HG02642 (cell line): ENCODE measurements around the gene ST6GALNAC3.

Source experiments
- ATAC-seq: cut with Tn5 transposase; IDR thresholded peaks from one replicate; pipeline ENCODE4 v1.9.1; 2021; ENCODE audit warnings: mild to moderate bottlenecking; ENCODE audit not compliant: unreplicated experiment, poor library complexity

Gene ST6GALNAC3

DNA sequence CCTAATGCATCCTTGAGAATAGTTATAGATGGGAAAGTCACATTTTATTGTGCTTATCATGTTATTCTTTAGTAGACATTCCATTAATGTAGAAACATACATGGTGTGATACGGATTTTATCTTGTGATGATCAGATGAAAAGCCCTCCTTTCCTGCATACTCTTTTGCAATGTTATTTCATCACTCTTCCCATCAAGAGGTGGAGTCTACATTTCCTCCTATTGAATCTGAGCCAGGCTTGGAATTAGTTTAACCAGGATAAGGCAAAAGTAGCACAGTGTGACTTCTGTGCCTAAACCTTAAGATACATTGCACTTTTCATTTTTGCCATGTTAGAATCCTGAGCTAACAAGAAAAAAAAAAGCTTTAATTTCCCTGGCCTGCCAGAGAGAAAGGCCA, 399.0 kb downstream of the ST6GALNAC3 start:
- ATAC-seq = no peak

DNA sequence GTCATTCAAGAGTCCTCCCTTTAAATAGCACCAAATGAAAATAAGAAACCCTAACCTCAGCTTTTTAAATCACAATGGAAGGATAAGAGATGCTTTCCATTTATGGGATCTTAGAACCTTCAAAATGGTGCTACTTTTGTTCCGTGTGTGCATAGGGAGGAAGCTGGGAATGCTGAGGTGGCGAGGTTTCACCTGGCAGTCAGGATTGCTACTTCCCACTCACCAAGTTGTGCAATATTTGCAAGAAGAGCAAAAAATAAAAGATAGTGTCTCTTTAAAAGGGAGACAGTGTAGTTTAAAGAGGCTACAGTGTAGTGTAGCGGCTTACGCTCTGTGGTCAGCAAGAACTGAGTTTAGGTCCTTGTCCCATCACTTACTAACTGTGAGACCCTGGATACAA, 400.4 kb downstream of the ST6GALNAC3 start:
- no peak for ATAC-seq

DNA sequence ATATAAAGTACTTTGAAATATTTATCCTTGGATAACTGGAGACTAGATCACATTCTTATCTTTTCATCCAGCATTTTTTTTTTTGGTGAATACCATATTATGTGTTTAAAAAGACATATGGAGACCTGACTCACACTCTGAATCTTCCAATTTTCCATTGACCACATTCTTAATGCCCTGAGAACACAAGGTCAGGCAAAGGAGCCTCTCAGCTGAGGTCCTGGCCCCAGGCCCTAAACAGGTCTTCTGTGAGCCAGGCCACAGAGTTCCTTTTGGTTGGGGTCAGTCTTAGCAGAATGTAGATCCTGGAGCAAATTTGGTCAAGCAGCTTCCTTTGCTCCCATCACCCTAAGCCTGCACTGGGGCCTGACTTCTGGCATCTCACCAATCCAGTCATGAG, 402.6 kb downstream of the ST6GALNAC3 start:
- no peak for ATAC-seq

DNA sequence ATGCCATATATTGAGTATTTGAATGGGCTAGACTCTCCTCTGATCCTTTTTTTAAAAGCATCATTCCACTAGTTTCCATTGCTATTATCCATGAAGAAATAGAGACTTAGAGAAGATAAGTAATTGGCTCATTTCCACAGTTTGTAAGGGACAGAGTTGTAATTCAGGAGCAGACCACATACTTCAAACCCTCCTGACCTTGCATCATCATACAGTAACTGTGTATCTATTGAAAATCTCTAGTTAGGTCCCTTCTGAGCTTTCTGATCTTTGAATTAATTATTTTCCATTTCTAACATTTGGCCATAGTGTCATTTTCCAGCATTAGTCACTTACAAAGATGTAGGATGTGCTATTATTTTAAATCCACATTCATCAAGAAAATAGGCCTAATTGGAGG, 406.3 kb downstream of the ST6GALNAC3 start:
- ATAC-seq = no peak

DNA sequence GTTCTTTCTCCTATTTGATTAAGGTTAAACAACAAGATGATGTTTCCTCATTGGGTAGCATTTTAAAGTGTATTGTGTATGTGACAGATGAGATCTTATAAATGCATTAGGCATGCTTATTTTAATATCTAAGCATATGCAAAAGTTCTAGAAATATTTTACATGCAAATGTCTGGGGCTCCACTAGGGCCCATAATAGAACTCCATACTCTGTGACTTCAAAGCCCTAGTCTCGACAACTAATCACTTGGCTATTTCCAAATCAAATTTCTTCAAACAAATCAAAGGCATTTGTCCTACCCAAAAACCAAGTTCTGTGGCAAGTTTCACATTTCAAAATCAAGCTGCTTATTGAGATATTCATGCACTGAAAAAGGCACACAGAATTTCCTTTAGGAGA, 407.1 kb downstream of the ST6GALNAC3 start:
- no peak for ATAC-seq

DNA sequence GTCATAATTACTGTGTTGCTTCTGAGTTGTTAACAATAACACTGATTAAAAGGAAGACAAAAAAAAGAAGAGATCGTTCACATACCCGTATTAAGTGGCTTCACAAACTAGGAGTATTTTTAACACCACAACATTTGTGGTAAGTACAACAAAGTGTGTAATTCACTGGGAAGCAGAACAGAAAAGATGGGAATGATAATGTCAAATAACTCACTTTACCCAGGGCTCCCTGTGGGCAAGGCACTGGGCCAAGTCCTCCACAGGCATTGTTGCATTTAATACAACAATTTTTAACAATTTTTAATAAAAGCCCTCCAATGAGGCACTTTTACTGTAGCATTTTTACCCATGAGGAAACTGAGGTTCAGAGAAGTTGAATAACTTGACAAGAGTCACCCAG, 407.7 kb downstream of the ST6GALNAC3 start:
- no peak for ATAC-seq

DNA sequence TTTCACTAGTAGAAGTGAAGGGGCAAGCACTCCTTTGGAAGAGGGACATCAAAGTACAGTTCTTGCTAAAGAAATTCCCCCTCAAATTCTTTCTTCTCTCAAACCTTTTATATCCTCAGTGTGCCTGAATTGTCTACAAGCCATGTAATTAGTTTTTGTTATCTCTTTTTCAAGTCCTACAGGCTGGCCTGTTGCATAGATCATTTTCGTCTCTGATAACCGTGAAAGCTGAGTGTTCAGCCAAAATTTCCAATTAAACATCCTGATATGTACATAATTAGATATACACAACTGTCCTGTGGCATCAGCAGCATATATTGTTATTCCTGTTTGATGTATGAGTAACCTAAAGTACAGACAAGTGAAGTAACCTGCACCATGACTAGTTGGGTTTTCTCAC, 417.2 kb downstream of the ST6GALNAC3 start:
- no peak for ATAC-seq

DNA sequence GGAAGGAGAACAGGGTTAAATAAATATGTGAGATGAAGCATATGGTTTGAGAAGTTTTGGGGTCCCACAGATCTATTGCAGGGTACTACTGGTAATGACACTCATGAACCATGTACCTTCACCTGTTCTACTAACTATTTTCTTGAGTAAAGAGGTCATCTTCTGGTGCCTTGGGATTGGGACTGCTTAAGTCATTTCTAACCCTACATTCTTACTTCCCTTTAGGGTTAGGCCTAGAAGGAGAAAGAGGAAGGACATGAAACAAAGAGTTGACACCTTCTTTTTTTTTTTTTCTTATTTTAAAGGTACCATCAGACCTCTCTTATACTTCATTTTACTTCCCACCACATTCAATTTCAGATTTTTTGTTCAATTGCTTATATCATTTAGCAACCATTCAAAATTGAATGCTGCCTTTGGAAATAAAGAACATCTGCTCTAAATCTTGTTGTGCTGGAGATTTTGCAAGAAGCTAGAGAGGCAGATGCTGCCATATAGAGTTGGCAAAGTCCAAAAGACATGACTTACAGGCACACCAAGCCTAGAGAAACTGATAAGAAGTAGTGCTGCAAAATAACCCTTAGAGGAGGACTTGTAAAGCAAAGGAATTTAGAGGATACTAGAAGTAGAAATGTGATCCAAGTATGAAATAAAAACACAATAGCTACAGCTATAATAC, 418.3 kb downstream of the ST6GALNAC3 start:
- no peak for ATAC-seq

DNA sequence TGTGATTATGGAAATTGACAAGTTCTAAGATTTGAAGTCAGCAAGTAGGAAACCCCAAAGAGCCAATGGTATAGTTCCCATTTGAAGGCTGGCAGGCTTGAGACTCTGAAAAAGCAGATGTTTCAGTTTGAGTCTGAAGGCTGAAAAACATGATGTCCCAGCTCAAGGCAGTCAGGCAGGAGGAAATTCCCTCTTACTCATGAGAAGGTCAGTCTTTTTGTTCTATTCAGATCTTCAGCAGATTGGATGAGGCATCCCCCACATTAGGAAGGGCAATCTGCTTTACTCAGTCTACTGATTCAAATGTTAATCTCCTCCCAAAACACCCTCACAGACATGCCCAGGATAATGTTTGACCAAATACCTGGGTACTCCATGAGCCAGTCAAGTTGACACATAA, 420.3 kb downstream of the ST6GALNAC3 start:
- peak; percentile 96 for ATAC-seq

DNA sequence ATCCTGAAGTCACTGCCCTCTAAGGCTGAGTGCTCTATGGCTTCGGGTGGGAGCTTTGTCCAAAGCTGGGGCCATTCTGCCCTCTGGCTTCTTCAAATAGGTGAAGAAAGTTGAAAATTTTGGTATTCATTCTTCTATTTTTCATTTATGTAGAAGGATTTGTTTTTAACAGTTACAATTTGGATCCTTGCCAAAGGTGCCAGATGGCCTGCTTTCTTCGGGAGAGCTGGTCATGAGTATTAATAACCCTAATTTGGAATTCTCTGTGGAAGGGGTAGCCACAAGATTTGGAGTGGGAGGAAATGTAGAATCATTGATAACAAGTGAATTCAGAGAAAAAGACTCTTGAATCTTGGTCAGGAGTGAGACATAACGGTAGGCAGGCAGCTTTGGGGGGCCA, 422.3 kb downstream of the ST6GALNAC3 start:
- ATAC-seq = no peak

DNA sequence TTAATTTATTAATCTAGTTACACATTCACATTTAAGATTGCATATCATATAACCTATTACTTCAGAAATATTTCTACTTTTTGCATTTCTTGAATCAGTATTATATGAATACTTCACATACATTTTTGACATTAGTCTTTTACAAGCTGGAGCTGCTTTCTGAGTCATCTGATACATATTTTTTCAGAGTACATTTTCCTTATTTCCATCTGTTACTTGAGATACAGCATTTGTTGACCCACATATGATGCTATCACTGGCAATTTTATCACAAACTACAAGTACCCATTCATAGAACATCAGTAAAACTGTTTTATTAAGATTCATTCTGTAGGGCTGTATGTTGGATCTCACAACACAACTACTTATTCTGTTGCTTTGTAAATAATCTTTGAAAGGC, 425.6 kb downstream of the ST6GALNAC3 start:
- ATAC-seq = no peak

DNA sequence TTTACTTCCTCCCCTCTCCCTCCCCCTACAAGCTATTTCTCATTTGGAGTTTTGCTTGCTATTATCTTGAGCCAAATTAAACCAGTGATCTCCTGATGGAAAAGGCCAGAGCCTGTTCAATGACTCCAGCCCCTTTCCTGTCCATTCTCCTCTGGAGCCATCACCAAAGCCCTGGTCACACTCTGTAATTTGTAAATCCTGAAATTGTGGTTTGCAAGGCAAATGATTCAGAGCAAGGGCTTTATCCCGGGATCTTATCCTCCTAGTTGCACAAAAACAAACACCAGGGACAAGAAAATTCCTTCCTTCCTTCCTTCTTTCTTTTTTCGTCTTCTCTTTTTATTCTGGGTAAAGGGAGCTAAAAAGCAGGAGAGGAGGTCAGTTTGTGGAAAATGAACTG, 426.6 kb downstream of the ST6GALNAC3 start:
- no peak for ATAC-seq

DNA sequence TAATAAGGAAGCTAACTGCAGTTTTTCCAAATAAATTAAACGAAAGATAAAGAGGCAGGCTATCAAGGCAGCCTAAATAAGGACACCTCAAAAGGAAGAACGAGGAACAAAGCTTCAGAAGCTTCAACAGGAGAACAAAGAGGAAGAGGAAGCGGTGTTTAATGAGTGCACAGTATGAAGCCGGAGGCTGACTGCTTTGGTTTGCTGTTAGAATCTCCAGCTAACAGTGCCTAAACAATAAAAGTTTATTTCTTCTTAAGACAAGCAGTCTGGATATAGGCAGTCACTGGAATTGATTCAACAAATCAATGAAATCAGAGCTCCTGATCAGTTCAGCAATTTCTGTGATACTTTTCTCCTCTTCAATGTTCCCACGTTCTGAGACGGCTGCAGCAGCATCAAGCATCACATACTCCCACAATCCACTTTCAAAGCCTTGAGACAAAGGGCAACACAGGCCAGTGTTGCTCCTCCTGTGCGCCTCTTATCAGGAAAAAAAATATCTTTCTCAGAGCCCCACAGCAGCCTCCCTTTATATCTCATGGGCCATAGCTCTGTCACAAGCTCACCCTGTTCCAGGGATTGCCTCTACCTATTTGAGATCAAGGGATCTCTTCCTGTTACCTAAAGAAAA, 427.2 kb downstream of the ST6GALNAC3 start:
- no peak for ATAC-seq

DNA sequence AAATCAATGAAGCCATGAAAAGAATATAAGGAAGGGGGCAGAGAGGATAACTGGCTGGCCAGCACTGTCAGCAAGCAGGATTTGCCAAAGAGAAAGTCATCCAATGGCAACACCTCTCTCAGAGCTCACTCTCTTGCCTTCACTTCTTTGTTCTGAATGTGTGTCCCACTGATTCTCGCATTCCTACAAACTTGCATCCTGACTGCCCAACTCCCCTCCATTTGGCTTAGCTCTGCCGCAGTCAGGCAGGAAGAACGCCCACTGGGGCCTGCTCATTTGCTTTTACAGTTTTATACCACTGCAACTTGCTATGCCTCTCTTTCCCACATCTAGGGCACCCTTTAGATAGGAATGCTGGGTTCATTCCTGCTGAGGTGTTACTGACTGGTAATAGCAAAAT, 428.6 kb downstream of the ST6GALNAC3 start:
- no peak for ATAC-seq

DNA sequence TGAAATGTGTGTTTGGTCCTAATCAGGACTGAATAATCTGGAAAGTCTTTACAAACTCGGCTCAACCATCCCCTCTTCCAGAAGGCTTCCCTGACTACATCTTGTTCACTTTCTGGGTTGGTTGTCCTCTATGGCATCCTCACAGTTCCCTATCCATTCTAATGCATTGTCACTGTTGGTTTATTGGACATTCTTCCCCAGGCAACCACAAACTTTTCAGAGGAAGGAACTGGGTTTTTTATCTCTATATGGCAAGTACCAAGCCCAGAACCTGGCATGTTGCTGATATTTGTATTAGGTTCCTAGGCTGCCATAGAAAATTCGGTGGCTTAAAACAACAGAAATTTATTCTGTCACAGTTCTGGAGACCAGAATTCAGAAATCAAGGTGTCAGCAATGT, 429.2 kb downstream of the ST6GALNAC3 start:
- ATAC-seq = no peak

DNA sequence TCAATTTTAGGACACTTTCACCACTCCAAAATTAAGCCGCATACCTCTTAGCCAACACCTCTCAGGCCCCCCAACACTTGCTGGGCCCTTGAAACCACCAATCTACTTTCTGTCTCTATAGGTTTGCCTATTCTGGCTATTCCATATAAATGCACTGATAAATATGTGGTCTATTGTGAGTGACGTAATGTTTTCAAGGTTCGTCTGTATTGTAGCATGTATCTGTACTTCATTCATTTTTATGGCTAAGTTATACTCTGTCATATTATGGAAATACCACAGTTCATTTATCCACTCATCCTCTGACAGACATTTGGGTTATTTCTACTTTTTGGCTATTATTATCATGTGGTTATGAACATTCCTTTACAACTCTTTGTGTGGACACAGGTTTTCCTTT, 432.8 kb downstream of the ST6GALNAC3 start:
- ATAC-seq = no peak

DNA sequence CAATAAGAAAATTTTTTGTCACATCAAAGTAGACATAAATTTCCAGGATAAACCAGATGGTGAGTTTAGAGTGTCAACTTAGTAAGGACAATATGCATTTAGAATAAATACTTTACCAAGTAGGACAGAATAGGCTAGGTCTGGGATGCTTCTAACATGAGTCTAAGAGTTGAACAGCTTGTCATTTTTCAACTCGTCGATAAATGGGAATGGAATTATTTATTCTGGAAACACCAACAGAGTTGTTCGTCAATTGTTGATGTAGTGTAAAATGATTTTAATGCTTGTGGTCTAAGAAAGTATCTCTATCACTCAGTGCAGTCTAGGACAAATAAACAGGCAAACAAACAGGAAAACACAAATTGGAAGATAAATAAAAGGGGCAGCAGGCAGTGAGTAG, 434.3 kb downstream of the ST6GALNAC3 start:
- ATAC-seq = no peak

DNA sequence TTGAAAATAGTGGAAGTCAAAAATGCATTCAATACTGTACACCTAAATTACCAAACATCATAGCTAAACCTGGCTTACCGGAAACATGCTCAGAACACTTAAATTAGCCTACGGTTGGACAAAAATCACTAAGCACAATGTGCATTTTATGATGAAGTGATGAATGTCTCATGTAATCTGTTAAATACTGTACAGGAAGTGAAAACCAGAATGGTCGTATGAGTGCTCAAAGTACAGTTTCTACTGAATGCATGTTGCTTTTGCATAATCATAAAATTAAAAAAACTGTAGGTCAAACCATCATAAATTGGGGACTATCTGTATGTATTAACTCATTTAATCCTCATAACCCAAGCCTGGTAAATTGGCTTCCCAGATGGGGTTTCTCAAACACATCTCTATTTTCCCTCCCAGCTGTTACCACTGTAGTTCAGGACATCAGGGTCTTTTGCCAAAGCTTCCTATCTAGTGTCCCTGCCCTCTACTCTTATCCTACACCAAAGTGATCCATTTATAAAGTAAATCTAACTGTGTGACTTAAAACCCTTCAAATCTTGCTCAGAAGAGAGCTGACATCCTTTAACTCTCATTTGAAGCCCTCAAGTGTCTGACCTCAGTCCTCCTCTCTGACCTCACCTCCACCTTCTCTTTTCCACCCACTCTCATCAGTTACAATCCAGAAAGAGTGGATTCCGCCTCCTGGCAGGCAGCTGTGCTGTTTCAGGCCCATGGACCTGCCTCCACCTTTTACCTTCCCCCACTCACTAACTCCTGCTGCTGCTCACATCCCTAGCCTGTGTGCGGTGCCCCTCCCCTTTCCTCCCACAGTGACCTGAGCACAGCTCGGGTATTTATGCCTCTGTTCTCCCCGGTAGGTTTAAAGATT, 436.4 kb downstream of the ST6GALNAC3 start:
- no peak for ATAC-seq

DNA sequence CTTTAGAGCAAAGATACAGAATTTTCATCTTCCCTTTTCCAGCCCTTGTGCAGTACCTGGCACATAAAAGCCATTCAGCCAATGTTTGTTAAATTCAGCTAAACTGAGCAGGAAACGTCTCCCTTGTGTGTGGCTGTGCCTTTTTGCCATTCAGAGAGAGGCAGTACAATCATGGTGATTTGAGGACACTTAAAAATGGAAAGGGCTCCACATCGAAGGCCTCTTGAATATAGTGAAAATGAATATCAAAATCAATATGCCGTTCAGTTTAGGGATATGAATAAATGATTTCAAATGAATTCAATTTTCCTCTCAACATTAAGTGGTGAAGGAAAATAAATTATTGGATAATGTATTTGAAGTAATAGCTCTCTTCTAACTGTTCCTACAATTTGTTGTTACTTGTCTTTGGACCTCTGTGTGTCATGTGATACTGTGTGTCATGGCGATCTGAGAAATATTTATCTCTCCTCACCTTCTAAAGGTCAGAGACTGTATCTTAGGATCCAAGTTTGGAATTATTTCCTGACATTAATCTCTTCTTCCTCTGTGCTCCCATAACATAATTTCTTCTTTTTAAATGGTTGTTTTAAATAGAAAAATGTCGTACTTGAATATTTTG, 437.1 kb downstream of the ST6GALNAC3 start:
- ATAC-seq = no peak

DNA sequence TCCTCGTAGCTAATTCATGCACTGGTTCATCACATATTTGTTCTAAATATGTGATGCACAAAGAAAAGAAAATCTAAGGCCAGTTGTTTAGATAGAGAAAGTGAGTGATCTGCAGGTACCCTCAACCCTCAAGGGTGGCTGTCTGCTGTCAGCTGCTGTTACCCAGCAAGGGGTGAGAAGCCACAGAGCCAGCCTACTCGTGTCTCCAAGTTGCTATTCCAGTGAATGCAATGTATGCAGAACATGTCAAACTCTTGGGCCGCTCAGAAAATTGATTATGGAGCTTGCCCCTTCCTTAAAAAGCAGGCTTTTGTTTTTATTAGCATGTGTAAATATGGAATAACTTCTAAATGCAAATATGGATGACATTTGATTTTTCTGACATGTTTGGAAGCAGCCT, 456.4 kb downstream of the ST6GALNAC3 start:
- no peak for ATAC-seq

DNA sequence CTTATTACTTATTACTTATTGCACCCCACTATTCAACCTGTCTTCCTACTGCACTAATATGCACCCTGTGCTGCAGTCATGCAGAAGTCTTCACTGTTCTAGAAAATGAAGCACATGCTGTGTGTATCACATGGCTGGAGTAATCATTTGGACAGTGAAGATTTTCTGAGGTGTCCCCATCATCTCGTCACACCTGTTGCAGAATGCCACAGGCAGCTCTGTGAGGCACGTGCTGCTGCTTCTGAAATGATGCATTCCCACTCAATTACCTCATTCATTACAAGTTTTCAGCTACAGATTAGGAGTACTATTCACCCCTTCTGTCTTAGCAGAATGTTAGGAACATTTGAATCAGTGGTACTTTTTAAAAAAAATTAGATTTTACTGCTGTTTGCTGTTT, 467.1 kb downstream of the ST6GALNAC3 start:
- ATAC-seq = no peak
